HG03342 (cell line): ENCODE data around the gene HSD11B2.

Experiments
- ATAC-seq: cut with Tn5 transposase; IDR thresholded peaks from one replicate; pipeline ENCODE4 v1.9.1; 2021; ENCODE audit warnings: mild to moderate bottlenecking, moderate library complexity; ENCODE audit not compliant: unreplicated experiment

The HSD11B2 gene

GRCh38 chr16:67396159-67397035 is 34.5 kb upstream of the HSD11B2 start:
- no peak for ATAC-seq

DNA sequence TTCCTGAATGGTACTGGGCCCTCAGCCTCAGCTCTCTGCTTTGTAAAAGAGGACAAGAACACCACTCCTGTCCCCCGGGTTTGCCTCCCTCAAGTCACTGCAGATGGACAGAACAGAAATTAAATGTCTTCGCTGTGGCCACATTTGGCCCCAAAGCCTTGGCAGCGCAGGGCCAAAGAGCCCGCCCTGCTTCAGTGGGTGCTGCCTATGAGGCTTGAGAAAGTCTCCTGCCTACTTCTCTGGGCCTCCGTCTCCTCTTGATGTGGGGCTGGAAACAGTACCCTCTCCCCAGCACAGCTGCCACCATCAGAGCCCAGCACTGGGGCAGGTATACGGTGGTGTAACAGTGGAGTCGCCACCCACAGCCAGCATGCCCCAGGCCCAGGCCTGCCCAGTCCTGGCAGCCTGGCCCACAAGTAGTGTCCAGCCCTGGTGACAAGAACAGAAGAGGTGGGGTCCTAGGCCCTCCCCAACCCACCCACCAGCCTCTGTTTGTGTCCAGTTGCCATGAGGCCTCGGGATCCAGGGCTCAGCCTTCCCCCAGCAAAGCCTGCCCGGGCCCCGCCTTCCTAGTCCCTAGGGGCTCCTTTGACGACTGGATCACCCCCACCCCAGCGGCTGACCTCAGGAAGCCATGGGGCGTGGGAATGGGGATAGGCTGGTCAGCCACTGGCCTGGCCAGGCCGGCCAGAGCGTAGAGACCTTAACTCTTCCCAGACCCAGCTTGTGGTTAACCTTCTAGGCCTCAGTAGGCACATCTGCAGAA is 33.7 kb upstream of the HSD11B2 start:
- ATAC-seq, result no peak

GRCh38 chr16:67397812-67398545 is 32.9 kb upstream of the HSD11B2 start:
- ATAC-seq, result no peak

DNA sequence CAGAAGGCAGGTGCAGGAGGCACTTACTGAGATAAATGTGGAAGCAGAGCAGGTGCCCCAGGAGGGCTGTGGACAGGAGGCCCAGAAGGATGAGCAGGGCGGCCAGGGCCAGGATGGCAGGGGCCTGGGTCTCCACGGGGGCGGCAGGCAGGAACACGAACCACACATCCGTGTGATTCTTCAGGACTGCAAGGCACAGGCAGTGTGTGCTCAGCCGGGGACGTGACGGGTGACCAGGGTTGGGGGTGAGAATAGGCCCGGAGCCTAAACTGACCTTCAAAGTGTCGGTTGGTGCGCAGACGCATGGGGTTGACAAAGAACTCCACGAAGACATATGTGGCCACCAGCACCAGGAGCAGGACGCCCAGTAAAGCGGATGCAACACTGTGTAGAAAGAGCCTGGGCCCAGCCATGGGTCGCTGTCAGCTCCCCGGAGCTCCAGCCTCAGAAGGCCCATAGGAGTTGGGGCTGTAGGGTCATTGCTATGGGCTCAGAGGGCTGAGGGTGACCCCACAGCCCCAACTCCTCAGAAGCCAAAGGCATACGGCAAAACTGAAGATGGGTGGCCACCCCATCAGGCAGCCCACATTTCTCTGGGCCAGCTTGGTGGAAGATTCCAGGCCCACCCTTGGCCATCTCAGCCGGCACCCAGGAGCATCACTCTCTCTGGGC is 32.2 kb upstream of the HSD11B2 start:
- no peak for ATAC-seq

DNA sequence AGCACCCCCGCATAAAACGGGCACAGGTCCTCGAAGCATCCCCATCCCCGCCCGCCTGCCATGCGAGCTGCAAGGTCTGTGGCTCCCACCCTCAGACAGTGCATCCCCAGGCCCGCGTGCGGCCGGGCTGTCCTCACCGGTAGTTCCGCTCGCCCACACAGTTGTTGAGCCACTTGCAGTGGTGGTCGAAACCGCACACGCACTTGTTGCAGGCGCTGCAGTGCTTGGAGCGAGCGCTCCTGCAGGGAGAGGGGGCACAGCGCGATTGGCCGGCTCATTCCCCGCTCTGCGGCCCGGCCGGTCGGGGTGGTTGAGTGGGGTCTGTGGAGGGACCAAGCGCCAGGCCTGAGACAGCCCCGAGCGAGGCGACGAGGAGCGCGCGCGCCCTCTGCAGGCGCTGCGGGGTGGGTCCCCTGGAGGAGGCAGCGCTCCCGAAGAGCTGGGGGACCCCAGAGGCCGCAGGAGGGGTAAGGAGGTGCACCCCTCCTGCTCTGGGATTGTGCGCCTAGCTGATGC is 31.6 kb upstream of the HSD11B2 start:
- no peak for ATAC-seq

GRCh38 chr16:67399749-67400704 is 30.9 kb upstream of the HSD11B2 start:
- no peak for ATAC-seq

GRCh38 chr16:67400901-67401300 is 30.0 kb upstream of the HSD11B2 start:
- ATAC-seq, result no peak

DNA sequence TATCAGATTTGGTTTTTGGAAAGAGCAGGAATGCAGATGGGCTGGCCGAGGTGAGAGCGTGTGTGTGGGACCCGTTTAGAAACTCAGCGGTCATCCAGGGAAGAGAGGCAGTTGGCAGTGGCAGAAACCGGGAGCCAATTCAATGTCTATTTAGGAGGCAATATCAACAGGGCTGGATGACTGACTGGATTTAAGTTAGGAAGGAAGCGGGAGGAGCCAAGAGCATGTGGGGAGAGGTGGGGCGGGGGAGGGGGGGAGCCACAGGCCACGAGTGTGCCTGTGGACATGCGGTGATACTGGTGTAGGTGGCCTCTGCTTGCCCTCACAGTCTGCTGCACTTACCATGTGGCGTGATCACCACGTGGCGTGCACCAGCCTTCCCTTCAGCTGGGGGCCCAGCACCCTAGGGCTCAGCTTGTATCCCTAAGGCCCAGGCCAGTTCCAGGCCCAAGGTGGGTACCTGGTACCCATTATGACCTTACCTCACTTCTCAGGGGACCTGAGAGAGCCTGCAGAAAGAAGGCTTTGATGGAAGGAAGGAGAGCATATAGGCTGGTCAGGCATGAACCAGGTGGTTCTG is 26.9 kb upstream of the HSD11B2 start:
- no peak for ATAC-seq

GRCh38 chr16:67404740-67405226 is 26.1 kb upstream of the HSD11B2 start:
- no peak for ATAC-seq

- no peak for ATAC-seq
Observed at GRCh38 chr16:67405336-67405735, 25.6 kb upstream of the HSD11B2 start.

- no peak for ATAC-seq
Observed at GRCh38 chr16:67406111-67406971, 24.6 kb upstream of the HSD11B2 start.

- no peak for ATAC-seq
Observed at GRCh38 chr16:67407176-67407787, 23.6 kb upstream of the HSD11B2 start.

- ATAC-seq, result no peak
Observed at GRCh38 chr16:67407788-67408452, 23.0 kb upstream of the HSD11B2 start.

GRCh38 chr16:67409631-67410030 is 21.3 kb upstream of the HSD11B2 start:
- no peak for ATAC-seq

DNA sequence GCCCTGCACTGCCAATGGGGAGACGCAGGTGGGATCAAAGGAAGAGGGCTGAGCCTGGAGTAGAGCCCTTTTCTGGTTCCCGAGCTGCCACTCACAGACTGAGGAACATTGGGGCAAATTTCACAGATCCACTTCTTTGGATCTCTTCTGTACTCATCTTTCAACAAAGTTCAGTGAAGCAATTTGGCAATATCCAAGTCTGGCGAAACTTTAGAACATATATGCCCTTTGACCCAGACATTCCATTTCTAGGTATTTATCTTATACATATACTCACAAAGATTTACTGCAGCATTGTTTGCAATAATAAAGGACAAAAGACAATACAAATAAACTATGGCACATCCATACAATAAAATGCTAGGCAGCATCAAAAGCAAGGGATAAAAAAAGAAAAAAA is 19.6 kb upstream of the HSD11B2 start:
- no peak for ATAC-seq

GRCh38 chr16:67412294-67412693 is 18.6 kb upstream of the HSD11B2 start:
- no peak for ATAC-seq
